Muscle layer of colon (tissue), 2 donors: ENCODE data around the gene MEG3.
"Not testable (repeated sequence)": the region's sequence is repeated elsewhere in the genome, so short reads cannot be mapped to it uniquely, and the experiment has no call there.

Source experiments
- H3K27ac ChIP-seq: one replicate; pipeline ENCODE4 v1.7.0; 2013; ENCODE audit warnings: low read depth, mild to moderate bottlenecking, low read length, moderate library complexity
- H3K27me3 ChIP-seq, 2 donors: one replicate each; pipeline ENCODE4 v1.7.0; 2013; ENCODE audit warnings: low read length in 2 of 2, mild to moderate bottlenecking in 2 of 2; ENCODE audit not compliant: insufficient read depth in 2 of 2, control insufficient read depth in 1 of 2
- H3K36me3 ChIP-seq: one replicate; pipeline ENCODE4 v1.7.0; 2013; ENCODE audit warnings: mild to moderate bottlenecking, low read length; ENCODE audit not compliant: insufficient read depth
- H3K4me1 ChIP-seq: one replicate; pipeline ENCODE4 v1.7.0; 2013; ENCODE audit warnings: mild to moderate bottlenecking, low read length; ENCODE audit not compliant: insufficient read depth
- H3K4me3 ChIP-seq, 2 donors: one replicate each; pipeline ENCODE4 v1.7.0; 2013; ENCODE audit warnings: low read length in 2 of 2, low read depth in 1 of 2, mild to moderate bottlenecking in 1 of 2, moderate library complexity in 1 of 2
- H3K9ac ChIP-seq: one replicate; pipeline ENCODE4 v1.7.0; 2013; ENCODE audit warnings: low read length
- H3K9me3 ChIP-seq: one replicate; pipeline ENCODE4 v1.7.0; 2013; ENCODE audit warnings: mild to moderate bottlenecking, low read length
- donor health status: abdominal sarcoma.
- donor health status: Adenocarcinoma of cecum.

The MEG3 gene

DNA sequence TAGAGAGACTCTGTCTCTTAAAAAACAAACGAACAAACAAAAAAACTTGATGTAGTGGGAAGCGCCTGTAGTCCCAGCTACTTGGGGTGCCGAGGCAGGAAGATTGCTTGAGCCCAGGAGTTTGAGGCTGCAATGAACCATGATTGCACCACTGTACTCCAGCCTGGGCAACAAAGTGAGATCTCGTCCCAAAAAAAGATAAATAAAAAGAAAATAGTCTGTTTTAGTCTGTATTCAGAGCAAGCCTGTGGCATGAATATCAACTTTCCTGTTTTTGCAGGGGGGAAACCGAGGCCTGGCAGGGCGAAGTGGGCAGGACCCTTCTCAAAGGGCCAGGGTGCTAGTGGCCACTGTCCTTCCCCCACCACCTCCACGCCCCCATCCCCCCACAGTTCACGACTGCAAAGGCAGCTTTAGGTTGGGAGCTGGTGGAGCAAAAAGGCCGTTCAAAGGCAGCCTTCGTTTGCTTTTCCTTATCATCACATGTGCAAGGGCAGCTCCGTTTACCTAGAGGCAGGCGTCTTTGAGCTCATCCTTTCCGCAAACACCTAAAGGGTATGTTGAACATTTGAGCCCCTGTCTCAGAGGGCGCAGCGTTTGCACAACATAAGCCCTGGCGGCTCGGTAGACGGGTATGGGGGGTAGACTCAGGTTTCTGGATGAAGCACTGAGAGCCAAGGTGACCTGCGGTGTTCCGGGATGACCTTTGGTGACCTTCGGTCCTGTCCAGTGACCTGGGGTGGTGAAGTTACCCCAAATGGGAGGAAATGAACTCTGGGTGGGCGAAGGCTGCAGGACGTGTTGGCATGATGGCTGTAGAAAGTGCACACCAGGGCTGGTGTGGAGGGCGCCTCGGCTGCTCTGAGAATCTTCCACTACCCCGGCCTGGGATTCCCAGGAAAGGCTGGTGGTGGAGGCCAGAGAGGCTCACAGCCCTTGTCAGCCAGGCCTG is 8.7 kb upstream of the MEG3 start:
- H3K9me3 ChIP-seq = no peaks in the 10 kb centered on the region
- no peak overlapping the region for H3K9ac ChIP-seq
- no peaks in the 10 kb centered on the region for H3K36me3 ChIP-seq
- no peaks in the 10 kb centered on the region for H3K27me3 ChIP-seq
- no peak overlapping the region for H3K27ac ChIP-seq
- no peak overlapping the region for H3K4me3 ChIP-seq
- H3K4me1 ChIP-seq = no peaks in the 10 kb centered on the region

DNA sequence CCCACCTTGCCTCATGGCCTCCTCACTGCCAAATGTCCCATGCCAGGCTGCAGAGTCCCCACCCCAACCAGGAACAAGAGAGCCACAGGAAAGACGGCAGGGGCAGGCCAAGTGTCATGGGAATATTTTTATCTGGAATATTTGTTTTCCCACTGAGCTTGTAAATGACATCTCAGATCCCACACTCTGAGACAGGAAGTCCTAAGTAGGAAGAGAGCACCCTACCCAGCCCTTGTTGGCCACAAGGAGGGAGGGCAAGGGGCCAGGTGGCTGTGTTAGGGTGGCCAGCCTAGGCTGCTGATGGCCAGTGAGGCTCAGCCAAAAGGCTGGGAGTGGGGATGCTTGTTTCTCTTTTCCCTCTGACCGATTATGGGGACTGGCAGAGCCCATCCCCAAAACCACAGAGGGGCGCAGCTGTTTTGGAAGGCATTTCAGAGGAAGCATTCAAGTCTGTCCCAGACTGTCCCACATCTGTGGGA is 7.7 kb upstream of the MEG3 start:
- Histone ChIP-seq H3K27me3 (no peaks in the 10 kb centered on the region), H3K4me3 (no peak overlapping the region), H3K4me1 (no peaks in the 10 kb centered on the region), H3K36me3 (no peaks in the 10 kb centered on the region), H3K9ac (no peak overlapping the region), H3K9me3 (no peaks in the 10 kb centered on the region), H3K27ac (no peak overlapping the region)

- H3K4me3 ChIP-seq = not testable (repeated sequence)
These were observed 7.0 kb upstream of the MEG3 start for GRCh38 chr14:100818923-100819322.

GRCh38 chr14:100819453-100819828 is 6.5 kb upstream of the MEG3 start:
- Histone ChIP-seq H3K4me1 (no peaks in the 10 kb centered on the region), H3K36me3 (no peaks in the 10 kb centered on the region), H3K27me3 (peaks cover 0 to 5% of the 10 kb centered on the region in 2 donors), H3K9me3 (no peaks in the 10 kb centered on the region), H3K4me3 (no peak overlapping the region), H3K27ac (no peak overlapping the region), H3K9ac (no peak overlapping the region)

More at GRCh38 chr14:100818923-100819322, 7.0 kb upstream of the MEG3 start:
- H3K27ac ChIP-seq, H3K9ac ChIP-seq, H3K36me3 ChIP-seq, H3K4me1 ChIP-seq, H3K27me3 ChIP-seq, H3K9me3 ChIP-seq: not testable (repeated sequence)

- Histone ChIP-seq H3K9me3 (no peaks in the 10 kb centered on the region), H3K27me3 (peaks cover 0 to 10% of the 10 kb centered on the region in 2 donors), H3K4me1 (no peaks in the 10 kb centered on the region), H3K9ac (no peak overlapping the region), H3K4me3 (no peak overlapping the region), H3K36me3 (no peaks in the 10 kb centered on the region), H3K27ac (no peak overlapping the region)
These were observed 6.0 kb upstream of the MEG3 start for GRCh38 chr14:100819829-100820475.

- no peaks in the 10 kb centered on the region for H3K36me3 ChIP-seq
- H3K27me3 ChIP-seq = peaks cover 0 to 11% of the 10 kb centered on the region in 2 donors
- H3K4me3 ChIP-seq = no peak overlapping the region
- H3K9ac ChIP-seq = no peak overlapping the region
- no peak overlapping the region for H3K27ac ChIP-seq
- H3K9me3 ChIP-seq = no peaks in the 10 kb centered on the region
- no peaks in the 10 kb centered on the region for H3K4me1 ChIP-seq
These were observed 5.0 kb upstream of the MEG3 start for GRCh38 chr14:100820957-100821356.

- no peak overlapping the region for H3K9ac ChIP-seq
- no peaks in the 10 kb centered on the region for H3K36me3 ChIP-seq
- no peaks in the 10 kb centered on the region for H3K4me1 ChIP-seq
- H3K9me3 ChIP-seq = no peaks in the 10 kb centered on the region
- peaks cover 0 to 19% of the 10 kb centered on the region in 2 donors for H3K27me3 ChIP-seq
- H3K4me3 ChIP-seq = no peak overlapping the region
- no peak overlapping the region for H3K27ac ChIP-seq
These were observed 3.9 kb upstream of the MEG3 start for GRCh38 chr14:100822013-100822412.

DNA sequence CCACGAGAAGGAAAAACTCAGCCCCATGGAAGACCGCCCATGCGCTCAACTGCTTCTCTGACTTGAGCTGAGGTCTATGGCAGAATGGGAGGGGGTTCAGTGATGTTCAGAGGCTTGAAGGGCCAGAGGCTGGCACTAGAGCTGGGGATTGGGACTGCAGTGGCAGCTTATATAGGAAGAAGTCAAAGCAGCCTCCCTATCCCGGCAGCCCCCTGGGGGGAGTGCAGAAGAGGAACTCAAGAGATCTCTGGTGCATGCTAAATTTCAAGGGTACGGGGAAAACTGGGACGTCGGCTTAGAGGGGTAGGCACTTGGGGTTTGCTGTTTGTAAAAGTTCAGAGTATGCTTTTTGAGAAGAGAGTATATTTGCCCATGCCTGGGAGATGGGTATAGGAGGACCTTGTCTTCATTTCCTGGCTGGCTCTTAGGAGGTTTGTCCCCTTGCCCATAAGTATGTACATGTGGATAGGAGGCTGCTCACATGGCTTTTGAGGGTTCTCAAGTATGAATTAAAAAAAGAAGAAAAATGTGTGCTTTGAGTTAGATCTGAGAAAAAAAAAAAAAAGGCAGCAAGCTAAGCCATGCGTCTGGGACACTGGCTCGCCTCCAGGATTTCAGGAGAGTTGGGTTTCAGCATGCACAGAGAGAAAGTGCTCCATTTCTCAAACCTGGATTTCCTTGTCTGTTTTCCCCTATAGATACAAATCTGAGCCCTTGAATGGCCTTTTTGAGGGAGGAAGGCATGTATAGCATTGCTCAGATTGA is 3.2 kb upstream of the MEG3 start:
- Histone ChIP-seq H3K27me3 (peaks cover 0 to 26% of the 10 kb centered on the region in 2 donors), H3K9me3 (no peaks in the 10 kb centered on the region), H3K36me3 (no peaks in the 10 kb centered on the region), H3K4me3 (no peak overlapping the region), H3K4me1 (no peaks in the 10 kb centered on the region), H3K27ac (no peak overlapping the region), H3K9ac (no peak overlapping the region)

- H3K9ac ChIP-seq = no peak overlapping the region
- no peaks in the 10 kb centered on the region for H3K9me3 ChIP-seq
- no peaks in the 10 kb centered on the region for H3K4me1 ChIP-seq
- H3K27me3 ChIP-seq = peaks cover 0 to 32% of the 10 kb centered on the region in 2 donors
- H3K36me3 ChIP-seq = no peaks in the 10 kb centered on the region
- H3K27ac ChIP-seq = no peak overlapping the region
- H3K4me3 ChIP-seq = no peak overlapping the region
These were observed 2.4 kb upstream of the MEG3 start for GRCh38 chr14:100823413-100824080.

DNA sequence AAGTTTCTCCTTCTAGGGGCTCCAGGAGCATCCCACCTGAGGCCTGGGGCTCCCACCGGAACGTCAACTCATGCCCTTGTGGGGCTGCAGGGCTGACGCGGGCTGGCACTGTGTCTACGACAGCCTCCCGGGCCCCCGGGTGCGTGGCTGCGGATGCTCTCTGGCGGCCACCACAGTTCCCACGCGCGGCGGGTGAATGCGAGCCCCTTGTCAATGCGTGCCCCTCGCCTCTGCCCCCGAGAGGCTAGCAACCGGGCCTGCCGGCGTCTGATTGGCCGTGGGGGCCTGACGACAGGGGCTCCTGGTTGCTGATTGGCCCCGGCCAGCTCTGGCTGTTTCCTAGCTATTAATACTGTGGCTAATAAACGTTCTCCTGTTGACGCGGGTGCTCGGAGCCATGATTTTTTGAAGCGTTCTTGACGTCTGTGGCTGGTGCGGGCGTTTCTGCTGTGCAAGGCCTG is 1.8 kb upstream of the MEG3 start:
- Histone ChIP-seq H3K9ac (no peak overlapping the region), H3K4me3 (no peak overlapping the region), H3K9me3 (no peaks in the 10 kb centered on the region), H3K4me1 (no peaks in the 10 kb centered on the region), H3K27me3 (peaks cover 0 to 38% of the 10 kb centered on the region in 2 donors), H3K27ac (no peak overlapping the region), H3K36me3 (no peaks in the 10 kb centered on the region)
